Activated naive CD4-positive, alpha-beta T cell treated with anti-CD3 and anti-CD28 coated beads, Interleukin-2, amount 10 ng/mL, durations not matched to agents 7 days and 5 days (primary cell): ENCODE measurements around the gene CSF2.
A peak's percentile ranks its signal among the peaks of the same experiment; 100 is the strongest.

Experiments used
- CTCF ChIA-PET: fragments of 350-600 bp; sonication (Branson Sonifier 250); formaldehyde crosslinking; loops from one replicate; lab custom pipeline; 2021; ENCODE audit warnings: antibody characterized with exemption; lab: Charles Lee
- DNase-seq: peaks from one replicate; pipeline ENCODE4 v3.0.0-alpha.2; 2020
- H3K27ac Mint-ChIP-seq: one replicate; pipeline ENCODE4 v1.8.0; 2021; ENCODE audit warnings: mild to moderate bottlenecking, moderate library complexity, mixed read lengths
- H3K27me3 Mint-ChIP-seq: one replicate; pipeline ENCODE4 v1.8.0; 2021; ENCODE audit warnings: mild to moderate bottlenecking, mixed read lengths
- H3K36me3 Mint-ChIP-seq: one replicate; pipeline ENCODE4 v1.8.0; 2021; ENCODE audit warnings: mixed read lengths
- H3K4me1 Mint-ChIP-seq: one replicate; pipeline ENCODE4 v1.8.0; 2021; ENCODE audit warnings: mixed read lengths
- H3K4me3 Mint-ChIP-seq: one replicate; pipeline ENCODE4 v1.8.0; 2021; ENCODE audit warnings: mild to moderate bottlenecking, moderate library complexity, mixed read lengths
- H3K9me3 Mint-ChIP-seq: one replicate; pipeline ENCODE4 v1.8.0; 2021; ENCODE audit warnings: mixed read lengths

CSF2 gene

GRCh38 chr5:132094393-132095076, 20.9 kb downstream of the CSF2 start:
- Mint-ChIP-seq H3K9me3 (no peaks in the 10 kb centered on the region), H3K36me3 (peaks cover 2% of the 10 kb centered on the region), H3K27ac (no peak overlapping the region), H3K4me3 (no peak overlapping the region), H3K4me1 (peaks cover 31% of the 10 kb centered on the region), H3K27me3 (peaks cover 25% of the 10 kb centered on the region)
- no peak for DNase-seq
- CTCF ChIA-PET, result interaction anchor here (1.4 kb wide), 1 partner anchor 30 kb away, joined by 3 read pairs; no protein-coding TSS in a partner anchor

GRCh38 chr5:132095077-132095410, 21.5 kb downstream of the CSF2 start:
- Mint-ChIP-seq H3K27ac (no peak overlapping the region), H3K4me1 (peaks cover 32% of the 10 kb centered on the region), H3K4me3 (no peak overlapping the region), H3K36me3 (peaks cover 2% of the 10 kb centered on the region), H3K27me3 (peaks cover 25% of the 10 kb centered on the region), H3K9me3 (no peaks in the 10 kb centered on the region)
- DNase-seq, result no peak
- CTCF ChIA-PET, result interaction anchor here (0.6 kb wide), 1 partner anchor 284 kb away, joined by 4 read pairs; no protein-coding TSS in a partner anchor

- no peak overlapping the region for H3K27ac Mint-ChIP-seq
These were observed 21.9 kb downstream of the CSF2 start for GRCh38 chr5:132095424-132095972.

GRCh38 chr5:132096904-132097303, 23.3 kb downstream of the CSF2 start:
- H3K4me3 Mint-ChIP-seq, result no peak overlapping the region
- no peaks in the 10 kb centered on the region for H3K9me3 Mint-ChIP-seq
- no peak overlapping the region for H3K27ac Mint-ChIP-seq
- peaks cover 25% of the 10 kb centered on the region for H3K27me3 Mint-ChIP-seq
- CTCF ChIA-PET, result interaction anchor here (1.2 to 1.5 kb wide), 2 partner anchors 10 to 34 kb away, joined by 3 to 4 read pairs; no protein-coding TSS in a partner anchor
- H3K4me1 Mint-ChIP-seq, result peaks cover 44% of the 10 kb centered on the region
- DNase-seq, result no peak
- H3K36me3 Mint-ChIP-seq, result peaks cover 2% of the 10 kb centered on the region

More at GRCh38 chr5:132095424-132095972, 21.9 kb downstream of the CSF2 start:
- no peak for DNase-seq
- H3K9me3 Mint-ChIP-seq, result no peaks in the 10 kb centered on the region
- H3K4me1 Mint-ChIP-seq, result peaks cover 34% of the 10 kb centered on the region
- peaks cover 25% of the 10 kb centered on the region for H3K27me3 Mint-ChIP-seq
- CTCF ChIA-PET, result interaction anchor here (0.6 kb wide), 1 partner anchor 285 kb away, joined by 4 read pairs; no protein-coding TSS in a partner anchor
- peaks cover 2% of the 10 kb centered on the region for H3K36me3 Mint-ChIP-seq
- H3K4me3 Mint-ChIP-seq, result no peak overlapping the region

- H3K27me3 Mint-ChIP-seq, result peaks cover 17% of the 10 kb centered on the region
- DNase-seq, result no peak
- peaks cover 2% of the 10 kb centered on the region for H3K36me3 Mint-ChIP-seq
- H3K4me1 Mint-ChIP-seq, result peaks cover 57% of the 10 kb centered on the region
- no peaks in the 10 kb centered on the region for H3K9me3 Mint-ChIP-seq
- H3K27ac Mint-ChIP-seq, result no peak overlapping the region
- H3K4me3 Mint-ChIP-seq, result no peak overlapping the region
- CTCF ChIA-PET, result interaction anchor here (1.1 to 1.2 kb wide), 2 partner anchors 11 to 35 kb away, joined by 3 to 4 read pairs; no protein-coding TSS in a partner anchor
These were observed 24.6 kb downstream of the CSF2 start for GRCh38 chr5:132098151-132098594.

- Mint-ChIP-seq H3K27me3 (peaks cover 14% of the 10 kb centered on the region), H3K4me3 (no peak overlapping the region), H3K9me3 (no peaks in the 10 kb centered on the region), H3K36me3 (peaks cover 2% of the 10 kb centered on the region), H3K27ac (no peak overlapping the region), H3K4me1 (peaks cover 61% of the 10 kb centered on the region)
- DNase-seq, result no peak
- CTCF ChIA-PET, result interaction anchor here (1.1 kb wide), 1 partner anchor 12 kb away, joined by 4 read pairs; no protein-coding TSS in a partner anchor
These were observed 25.0 kb downstream of the CSF2 start for GRCh38 chr5:132098621-132099020.

GRCh38 chr5:132099076-132099748, 25.6 kb downstream of the CSF2 start:
- peak; percentile 43 for DNase-seq
- H3K27me3 Mint-ChIP-seq, result peaks cover 8% of the 10 kb centered on the region
- H3K4me1 Mint-ChIP-seq, result peaks cover 63% of the 10 kb centered on the region
- peaks cover 2% of the 10 kb centered on the region for H3K36me3 Mint-ChIP-seq
- no peaks in the 10 kb centered on the region for H3K9me3 Mint-ChIP-seq
- CTCF ChIA-PET, result no interaction called here
- no peak overlapping the region for H3K4me3 Mint-ChIP-seq
- no peak overlapping the region for H3K27ac Mint-ChIP-seq

GRCh38 chr5:132099905-132100304, 26.3 kb downstream of the CSF2 start:
- H3K27ac Mint-ChIP-seq, result no peak overlapping the region

GRCh38 chr5:132100672-132101261, 27.2 kb downstream of the CSF2 start:
- CTCF ChIA-PET, result no interaction called here

More at GRCh38 chr5:132099905-132100304, 26.3 kb downstream of the CSF2 start:
- CTCF ChIA-PET, result no interaction called here
- H3K27me3 Mint-ChIP-seq, result peaks cover 5% of the 10 kb centered on the region
- no peaks in the 10 kb centered on the region for H3K9me3 Mint-ChIP-seq
- DNase-seq, result no peak
- H3K4me1 Mint-ChIP-seq, result peaks cover 69% of the 10 kb centered on the region
- H3K36me3 Mint-ChIP-seq, result peaks cover 2% of the 10 kb centered on the region
- no peak overlapping the region for H3K4me3 Mint-ChIP-seq

GRCh38 chr5:132101385-132101880, 27.8 kb downstream of the CSF2 start:
- Mint-ChIP-seq H3K27me3 (peaks cover 4% of the 10 kb centered on the region), H3K9me3 (no peaks in the 10 kb centered on the region), H3K36me3 (peaks cover 6% of the 10 kb centered on the region), H3K27ac (no peak overlapping the region), H3K4me3 (no peak overlapping the region), H3K4me1 (peaks cover 73% of the 10 kb centered on the region)
- CTCF ChIA-PET, result interaction anchor here (1.2 to 1.7 kb wide), 3 partner anchors 17 to 37 kb away, joined by 3 to 9 read pairs (median 6); no protein-coding TSS in a partner anchor
- DNase-seq, result no peak

More at GRCh38 chr5:132100672-132101261, 27.2 kb downstream of the CSF2 start:
- H3K4me3 Mint-ChIP-seq, result no peak overlapping the region
- H3K4me1 Mint-ChIP-seq, result peaks cover 73% of the 10 kb centered on the region
- H3K36me3 Mint-ChIP-seq, result peaks cover 7% of the 10 kb centered on the region
- no peak for DNase-seq
- no peaks in the 10 kb centered on the region for H3K9me3 Mint-ChIP-seq
- H3K27ac Mint-ChIP-seq, result peak overlapping the region; percentile 50
- H3K27me3 Mint-ChIP-seq, result peaks cover 4% of the 10 kb centered on the region

- Mint-ChIP-seq H3K9me3 (no peaks in the 10 kb centered on the region), H3K27me3 (peaks cover 4% of the 10 kb centered on the region), H3K4me1 (peaks cover 73% of the 10 kb centered on the region), H3K36me3 (peaks cover 6% of the 10 kb centered on the region), H3K27ac (peak overlapping the region; percentile 92), H3K4me3 (no peak overlapping the region)
- CTCF ChIA-PET, result interaction anchor here (1.2 to 1.7 kb wide), 3 partner anchors 18 to 37 kb away, joined by 3 to 9 read pairs (median 6); no protein-coding TSS in a partner anchor
- no peak for DNase-seq
These were observed 28.6 kb downstream of the CSF2 start for GRCh38 chr5:132102101-132102701.

- Mint-ChIP-seq H3K27ac (peak overlapping the region; percentile 92), H3K4me3 (no peak overlapping the region), H3K9me3 (peaks cover 2% of the 10 kb centered on the region), H3K4me1 (peaks cover 78% of the 10 kb centered on the region), H3K36me3 (peaks cover 11% of the 10 kb centered on the region), H3K27me3 (peaks cover 4% of the 10 kb centered on the region)
- no peak for DNase-seq
- CTCF ChIA-PET, result interaction anchor here (1.7 kb wide), 1 partner anchor 38 kb away, joined by 6 read pairs; no protein-coding TSS in a partner anchor
These were observed 29.3 kb downstream of the CSF2 start for GRCh38 chr5:132102944-132103331.

GRCh38 chr5:132103332-132103951, 29.9 kb downstream of the CSF2 start:
- Mint-ChIP-seq H3K4me1 (peaks cover 78% of the 10 kb centered on the region), H3K9me3 (peaks cover 3% of the 10 kb centered on the region), H3K4me3 (peak overlapping the region; percentile 16), H3K36me3 (peaks cover 12% of the 10 kb centered on the region), H3K27ac (peak overlapping the region; percentile 92), H3K27me3 (peaks cover 4% of the 10 kb centered on the region)
- DNase-seq, result peak; percentile 83
- CTCF ChIA-PET, result interaction anchor here (1.7 kb wide), 1 partner anchor 39 kb away, joined by 6 read pairs; no protein-coding TSS in a partner anchor
